Epithelial cell of esophagus (primary cell): Measurements from ENCODE around the gene DNMT1.

Source experiments
- DNase-seq: peaks from one replicate; pipeline ENCODE4 v3.0.0; 2010; ENCODE audit warnings: low read depth
- H3K4me3 ChIP-seq: 2 replicates; pipeline ENCODE4 v1.5.1; 2011; ENCODE audit warnings: mild to moderate bottlenecking, low read length, control low read depth
- CTCF ChIP-seq: IDR thresholded peaks from 2 replicates; pipeline ENCODE4 v1.5.1; 2011; ENCODE audit warnings: low read depth, mild to moderate bottlenecking, low read length, control low read depth, inconsistent platforms; ENCODE audit not compliant: insufficient read depth; ENCODE audit errors: missing control alignments

Gene DNMT1

GRCh38 chr19:10231612-10232228, 37.0 kb upstream of the DNMT1 start:
- H3K4me3 ChIP-seq: peak overlapping the region; percentile 79
- TF ChIP-seq CTCF: no peak
- DNase-seq: no peak

GRCh38 chr19:10230861-10231611, 36.3 kb upstream of the DNMT1 start, which contains the start of gene S1PR2:
S1PR2 (minus strand) TSS chr19:10231331; CDS start chr19:10224905, 6,426 bp downstream.
- TF ChIP-seq CTCF: no peak
- H3K4me3 ChIP-seq: peak within 1 kb of the TSS; percentile 79
- DNase-seq: peak; percentile 55

GRCh38 chr19:10230173-10230860, 35.6 kb upstream of the DNMT1 start:
- no peak for DNase-seq
- TF ChIP-seq CTCF: no peak
- peak overlapping the region; percentile 79 for H3K4me3 ChIP-seq

GRCh38 chr19:10228920-10229319, 34.2 kb upstream of the DNMT1 start:
- no peak overlapping the region for H3K4me3 ChIP-seq
- DNase-seq: peak; percentile 53

GRCh38 chr19:10228393-10228792, 33.6 kb upstream of the DNMT1 start:
- DNase-seq: no peak
- no peak overlapping the region for H3K4me3 ChIP-seq
- no peak for TF ChIP-seq CTCF

More at GRCh38 chr19:10228920-10229319, 34.2 kb upstream of the DNMT1 start:
- peak; percentile 55 for TF ChIP-seq CTCF

DNA sequence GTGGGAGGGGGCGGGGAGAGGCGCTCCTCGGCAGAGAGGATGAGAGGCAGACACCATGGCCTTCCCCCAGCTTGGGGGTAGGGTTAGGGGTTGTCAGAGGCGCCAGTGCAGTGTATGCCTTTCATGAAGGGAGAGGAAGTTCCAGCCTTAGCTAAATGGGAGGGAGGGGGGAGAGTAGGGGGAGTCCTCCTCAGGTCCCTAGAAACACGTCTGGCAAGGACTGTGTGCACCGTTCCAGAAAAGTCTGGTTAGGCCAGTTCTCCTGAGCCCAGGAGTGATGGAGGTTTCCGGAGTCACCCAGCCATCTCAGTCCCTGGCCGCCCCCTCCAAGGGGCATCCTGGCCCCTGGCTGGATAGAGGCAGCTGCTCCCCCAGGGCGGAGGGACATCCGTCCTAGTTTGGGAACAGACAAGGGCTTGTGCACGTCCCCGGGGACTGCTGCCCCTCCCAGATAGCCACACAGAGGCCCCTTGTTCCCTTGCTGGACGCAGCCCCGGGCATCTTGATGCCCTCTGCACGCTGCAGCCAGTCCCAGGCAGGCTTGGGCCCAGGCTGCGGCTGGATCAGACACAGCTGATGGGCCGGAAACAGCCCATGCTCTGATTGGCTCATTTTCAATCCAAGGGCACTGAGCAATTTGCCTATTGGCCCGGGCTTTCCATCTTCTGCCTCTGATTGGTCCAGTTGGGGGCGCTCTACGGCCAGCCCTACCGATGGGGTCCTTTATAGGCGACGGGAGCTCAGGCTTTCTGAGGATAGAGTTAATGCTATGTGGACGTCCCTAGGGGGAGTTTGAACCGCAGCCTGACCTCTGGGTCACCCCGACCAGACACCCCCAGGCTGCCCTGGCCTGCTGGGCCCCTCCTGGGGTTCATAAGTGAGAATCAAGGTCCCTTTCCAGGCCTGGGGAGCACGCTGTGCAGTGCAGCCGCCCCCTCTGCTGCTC, 32.5 kb upstream of the DNMT1 start:
- DNase-seq: no peak
- no peak for TF ChIP-seq CTCF
- no peak overlapping the region for H3K4me3 ChIP-seq
